HepG2 (cell line): Measurements from ENCODE around the gene PPP1R27. TPM values are rescaled to one million over a fixed set of nuclear protein-coding genes. Genes with fewer than 3 reads are reported as not detected.

ENCODE experiments used
- AKAP8 ChIP-seq: sonication (generic); formaldehyde crosslinking; IDR thresholded peaks from 2 replicates; pipeline ENCODE4 v1.5.1; 2020; ENCODE audit warnings: mild to moderate bottlenecking, missing genetic modification reagents
- ATF1 ChIP-seq: IDR thresholded peaks from 2 replicates; pipeline ENCODE4 v1.6.1; 2016; ENCODE audit warnings: mild to moderate bottlenecking, control low read depth
- FOXA3 ChIP-seq: IDR thresholded peaks from 2 replicates; pipeline ENCODE4 v1.6.1; 2016; ENCODE audit warnings: missing genetic modification reagents, missing compliant biosample characterization
- FOXK2 ChIP-seq: fragments of 450-650 bp; IDR thresholded peaks from 2 replicates; pipeline ENCODE4 v1.6.1; 2016
- GMEB1 ChIP-seq: sonication (generic); formaldehyde crosslinking; IDR thresholded peaks from 2 replicates; pipeline ENCODE4 v1.5.1; 2020; ENCODE audit warnings: missing genetic modification reagents, mild to moderate bottlenecking, borderline replicate concordance
- HNF4G ChIP-seq, 2 experiments: sonication (generic) in 1 of 2; formaldehyde crosslinking in 1 of 2; IDR thresholded peaks; 2 replicates each; pipeline versions ENCODE4 v1.4.0 to v1.6.1; 2011 to 2020; ENCODE audit warnings: borderline replicate concordance in 2 of 2, low read depth in 2 of 2, mild to moderate bottlenecking in 2 of 2, low read length in 1 of 2, missing genetic modification reagents in 1 of 2, moderate library complexity in 1 of 2
- HNRNPLL ChIP-seq: fragments of 200-400 bp; formaldehyde crosslinking; IDR thresholded peaks from 2 replicates; pipeline ENCODE4 v1.6.1; 2017; ENCODE audit warnings: mild to moderate bottlenecking, low read depth, low read length; ENCODE audit not compliant: poor library complexity, severe bottlenecking
- JARID2 ChIP-seq: sonication (generic); formaldehyde crosslinking; IDR thresholded peaks from 2 replicates; pipeline ENCODE4 v1.8.1; 2023; ENCODE audit warnings: missing genetic modification reagents, inconsistent platforms; ENCODE audit not compliant: insufficient replicate concordance
- KDM6A ChIP-seq: IDR thresholded peaks from 2 replicates; pipeline ENCODE4 v1.6.1; 2016; ENCODE audit warnings: low read depth
- NR2F6 ChIP-seq, 2 experiments: IDR thresholded peaks; 2 replicates each; pipeline ENCODE4 v1.6.1; 2016; ENCODE audit warnings: antibody characterized with exemption in 1 of 2, mild to moderate bottlenecking in 1 of 2
- RNF2 ChIP-seq: fragments of 450-650 bp; conservative IDR thresholded peaks from 2 replicates; pipeline ENCODE4 v1.6.1; 2016; ENCODE audit warnings: low read depth
- SIN3A ChIP-seq: IDR thresholded peaks from 2 replicates; pipeline ENCODE4 v1.6.1; 2011; ENCODE audit warnings: low read depth, mild to moderate bottlenecking, control low read depth, low read length, borderline replicate concordance
- TBX3 ChIP-seq: fragments of 450-650 bp; IDR thresholded peaks from 2 replicates; pipeline ENCODE4 v1.6.1; 2017; ENCODE audit warnings: antibody characterized with exemption, mild to moderate bottlenecking, inconsistent platforms, borderline replicate concordance
- TCF7L2 ChIP-seq: IDR thresholded peaks from 2 replicates; pipeline ENCODE4 v1.6.1; 2011; ENCODE audit warnings: mild to moderate bottlenecking, low read depth, low read length, moderate library complexity
- ZBTB7A ChIP-seq: sonication (generic); formaldehyde crosslinking; IDR thresholded peaks from 2 replicates; pipeline ENCODE4 v1.8.0; 2022; ENCODE audit warnings: mild to moderate bottlenecking, missing genetic modification reagents
- ZNF234 ChIP-seq: sonication (generic); formaldehyde crosslinking; conservative IDR thresholded peaks from 2 replicates; pipeline ENCODE4 v1.5.1; 2020; ENCODE audit warnings: mild to moderate bottlenecking, missing genetic modification reagents
- ZNF253 ChIP-seq: sonication (generic); formaldehyde crosslinking; IDR thresholded peaks from 2 replicates; pipeline ENCODE4 v1.8.0; 2022; ENCODE audit warnings: mild to moderate bottlenecking, missing genetic modification reagents, borderline replicate concordance
- ZNF383 ChIP-seq: sonication (generic); formaldehyde crosslinking; IDR thresholded peaks from 2 replicates; pipeline ENCODE4 v1.4.0; 2020; ENCODE audit warnings: missing genetic modification reagents, mild to moderate bottlenecking, borderline replicate concordance
- ZNF616 ChIP-seq: sonication (generic); formaldehyde crosslinking; IDR thresholded peaks from 2 replicates; pipeline ENCODE4 v1.5.0; 2020; ENCODE audit warnings: low read depth, mild to moderate bottlenecking, missing genetic modification reagents
- ZNF713 ChIP-seq: sonication (generic); formaldehyde crosslinking; IDR thresholded peaks from 2 replicates; pipeline ENCODE4 v1.4.0; 2020; ENCODE audit warnings: mild to moderate bottlenecking, missing genetic modification reagents
- ZNF724P ChIP-seq: sonication (generic); formaldehyde crosslinking; IDR thresholded peaks from 2 replicates; pipeline ENCODE4 v1.8.0; 2022; ENCODE audit warnings: missing genetic modification reagents, borderline replicate concordance
- ZNF776 ChIP-seq: sonication (generic); formaldehyde crosslinking; IDR thresholded peaks from 2 replicates; pipeline ENCODE4 v1.4.0; 2020; ENCODE audit warnings: mild to moderate bottlenecking, missing genetic modification reagents
- ZNF839 ChIP-seq: sonication (generic); formaldehyde crosslinking; IDR thresholded peaks from 2 replicates; pipeline ENCODE4 v1.4.0; 2020; ENCODE audit warnings: missing genetic modification reagents, mild to moderate bottlenecking, borderline replicate concordance
- polyA plus RNA-seq, 8 experiments: library from polyadenylated mRNA; depleted of rRNA in 3 of 8; stranded (reverse) in 7 of 8; unstranded in 1 of 8; fragments of >200 nt; fragmentation: Illumina TruSeq in 4 of 8; extraction: Trizol in 4 of 8; gene quantifications; 2 replicates each; pipeline versions ENCODE4 v1.2.1 to v1.2.3, GENCODE V29; 2011 to 2016; ENCODE audit warnings: low read depth in 4 of 8, missing spikeins in 1 of 8, mixed read lengths in 1 of 8; ENCODE audit not compliant: insufficient read depth in 1 of 8
- total RNA-seq, 5 experiments: library from RNA; depleted of rRNA; stranded (reverse); fragments of >200 nt; fragmentation: Illumina TruSeq; extraction: Trizol; gene quantifications; 2 replicates each; pipeline ENCODE4 v1.2.3, GENCODE V29; 2016; ENCODE audit warnings: low read depth in 1 of 5
- TF ChIP-seq, protein P1 (sequence below): sonication (generic); formaldehyde crosslinking; IDR thresholded peaks from 2 replicates; pipeline ENCODE4 v1.8.0; 2022; ENCODE audit warnings: missing genetic modification reagents, low read depth, mild to moderate bottlenecking, borderline replicate concordance
- TF ChIP-seq, protein P2 (sequence below): sonication (generic); formaldehyde crosslinking; conservative IDR thresholded peaks from 2 replicates; pipeline ENCODE4 v1.8.0; 2022; ENCODE audit warnings: mild to moderate bottlenecking, moderate library complexity, missing genetic modification reagents
- TF ChIP-seq, protein P3 (sequence below): IDR thresholded peaks from 2 replicates; pipeline ENCODE4 v1.6.1; 2012; ENCODE audit warnings: inconsistent platforms

The PPP1R27 gene
- total and polyA plus RNA-seq, 2 of the 13 experiments (the other 11 are each of a cell fraction or from before 2014, with no cell fraction given) = 0.17 to 1.00 TPM

DNA sequence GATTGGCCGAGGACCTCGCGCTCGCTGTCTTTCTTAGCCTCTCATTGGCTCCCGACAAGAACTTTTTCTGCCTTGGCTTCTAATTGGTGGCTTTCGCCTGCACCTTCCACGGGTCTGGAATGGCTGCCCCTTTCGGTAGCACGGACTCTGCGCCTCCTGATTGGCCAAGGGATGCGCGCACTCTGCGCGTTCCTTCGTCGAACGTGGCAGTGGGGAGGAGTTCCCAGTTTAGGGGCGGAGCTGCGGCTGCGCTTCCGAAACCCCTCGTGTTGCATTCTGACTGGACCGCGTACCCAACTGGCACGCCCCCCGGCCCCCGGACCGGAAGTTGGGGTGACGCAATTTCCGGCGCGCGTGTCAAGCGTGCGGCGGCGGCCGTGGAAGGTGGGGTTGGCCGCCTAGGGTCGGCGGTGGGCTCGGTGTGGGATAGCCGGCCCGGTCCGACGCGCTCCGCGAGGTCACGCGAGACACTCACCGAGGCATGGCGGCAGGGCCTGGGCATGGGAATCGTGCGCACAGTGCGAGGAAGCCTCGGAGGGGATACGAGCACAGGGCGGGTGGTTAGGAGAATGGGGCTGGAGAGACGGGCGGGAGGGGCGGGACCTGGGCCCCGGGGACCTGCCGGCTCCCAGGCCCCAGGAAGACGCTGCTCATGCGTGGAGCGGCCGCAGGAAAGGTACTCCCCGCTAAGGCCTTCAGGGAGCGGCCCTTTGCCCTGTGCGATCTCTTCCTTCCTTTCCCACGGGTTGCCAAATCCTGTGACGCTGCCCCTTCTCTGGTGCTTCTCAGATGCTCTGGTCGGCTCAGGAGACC is 26.1 kb upstream of the PPP1R27 start (continued):
- TF ChIP-seq ZBTB7A (CRISPR knock-in tag) = peak; percentile 96
- TF ChIP-seq NR2F6 (IDR thresholded peaks at IDR 0.05) = no peak
- TF ChIP-seq NR2F6 (CRISPR knock-in tag; IDR thresholded peaks at IDR 0.05) = peak; percentile 75
- peak; percentile 64; the same call in 1 of the 2 replicates for TF ChIP-seq ZNF713
- TF ChIP-seq JARID2 (CRISPR knock-in tag) = peak; percentile 89
- no peak for TF ChIP-seq KDM6A (CRISPR knock-in tag)
- 0 out of 2 replicates have a peak, but pooled peaks have one; percentile 71 for TF ChIP-seq ZNF724P
- peak; percentile 96 for TF ChIP-seq GMEB1 (CRISPR knock-in tag)
- TF ChIP-seq HNRNPLL = peak; percentile 89
- TF ChIP-seq ZNF616 (CRISPR knock-in tag) = peak; percentile 63; the same call in 1 of the 2 replicates
- TF ChIP-seq RNF2 = peak; percentile 85; the same call in 1 of the 2 replicates
- TF ChIP-seq ZNF383 = no peak
- TF ChIP-seq TCF7L2 = no peak
- peak; percentile 94; the same call in 1 of the 2 replicates for TF ChIP-seq ATF1 (CRISPR knock-in tag)
- TF ChIP-seq, protein P1, sequence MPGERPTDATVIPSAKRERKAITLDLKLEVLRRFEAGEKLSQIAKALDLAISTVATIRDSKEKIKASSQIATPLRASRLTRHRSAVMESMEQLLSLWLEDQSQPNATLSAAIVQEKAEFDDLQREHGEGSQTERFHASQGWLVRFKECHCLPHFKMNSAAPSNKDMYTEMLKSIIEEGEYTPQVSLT (CRISPR knock-in tag) = no peak
- TF ChIP-seq AKAP8 (CRISPR knock-in tag) = peak; percentile 85
- TF ChIP-seq FOXK2 = peak; percentile 67; the same call in 1 of the 2 replicates
- TF ChIP-seq, protein P2, sequence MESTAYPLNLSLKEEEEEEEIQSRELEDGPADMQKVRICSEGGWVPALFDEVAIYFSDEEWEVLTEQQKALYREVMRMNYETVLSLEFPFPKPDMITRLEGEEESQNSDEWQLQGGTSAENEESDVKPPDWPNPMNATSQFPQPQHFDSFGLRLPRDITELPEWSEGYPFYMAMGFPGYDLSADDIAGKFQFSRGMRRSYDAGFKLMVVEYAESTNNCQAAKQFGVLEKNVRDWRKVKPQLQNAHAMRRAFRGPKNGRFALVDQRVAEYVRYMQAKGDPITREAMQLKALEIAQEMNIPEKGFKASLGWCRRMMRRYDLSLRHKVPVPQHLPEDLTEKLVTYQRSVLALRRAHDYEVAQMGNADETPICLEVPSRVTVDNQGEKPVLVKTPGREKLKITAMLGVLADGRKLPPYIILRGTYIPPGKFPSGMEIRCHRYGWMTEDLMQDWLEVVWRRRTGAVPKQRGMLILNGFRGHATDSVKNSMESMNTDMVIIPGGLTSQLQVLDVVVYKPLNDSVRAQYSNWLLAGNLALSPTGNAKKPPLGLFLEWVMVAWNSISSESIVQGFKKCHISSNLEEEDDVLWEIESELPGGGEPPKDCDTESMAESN = peak; percentile 95
- TF ChIP-seq ZNF253 (CRISPR knock-in tag) = peak; percentile 33; the same call in 1 of the 2 replicates
- TF ChIP-seq ZNF234 (CRISPR knock-in tag) = 0 out of 2 replicates have a peak, but pooled peaks have one; percentile 55
- TF ChIP-seq TBX3 = peak; percentile 93
- no peak for TF ChIP-seq HNF4G (IDR thresholded peaks at IDR 0.05; ENCODE audit: borderline replicate concordance, low read depth, low read length)
- peak; percentile 77 for TF ChIP-seq HNF4G (CRISPR knock-in tag; IDR thresholded peaks at IDR 0.05; ENCODE audit: borderline replicate concordance, low read depth)
- peak; percentile 64; the same call in 1 of the 2 replicates for TF ChIP-seq FOXA3 (CRISPR knock-in tag)
- TF ChIP-seq, protein P3, sequence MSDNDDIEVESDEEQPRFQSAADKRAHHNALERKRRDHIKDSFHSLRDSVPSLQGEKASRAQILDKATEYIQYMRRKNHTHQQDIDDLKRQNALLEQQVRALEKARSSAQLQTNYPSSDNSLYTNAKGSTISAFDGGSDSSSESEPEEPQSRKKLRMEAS = peak; percentile 97
- 0 out of 2 replicates have a peak, but pooled peaks have one; percentile 15 for TF ChIP-seq ZNF839
- TF ChIP-seq SIN3A = peak; percentile 73; the same call in 1 of the 2 replicates
- peak; percentile 99 for TF ChIP-seq ZNF776 (CRISPR knock-in tag)
